GM12875 (cell line): ENCODE results near the gene PDE10A.

Experiments
- H3K4me3 ChIP-seq: one replicate; pipeline ENCODE4 v1.5.1; 2011; ENCODE audit warnings: low read depth, low read length, control low read depth
- CTCF ChIP-seq: IDR thresholded peaks from 2 replicates; pipeline ENCODE4 v1.5.1; 2011; ENCODE audit warnings: low read depth, mild to moderate bottlenecking, control low read depth, inconsistent platforms, low read length, moderate library complexity, borderline replicate concordance; ENCODE audit not compliant: insufficient read depth

PDE10A gene

GRCh38 chr6:165671222-165671768 lies 8.3 kb upstream of the PDE10A start:
- TF ChIP-seq CTCF = no peak
- H3K4me3 ChIP-seq = no peak overlapping the region

- no peak overlapping the region for H3K4me3 ChIP-seq
- no peak for TF ChIP-seq CTCF
Observed at GRCh38 chr6:165668951-165669350, 5.9 kb upstream of the PDE10A start.

GRCh38 chr6:165665384-165665672 lies 2.3 kb upstream of the PDE10A start:
- no peak for TF ChIP-seq CTCF
- no peak overlapping the region for H3K4me3 ChIP-seq

GRCh38 chr6:165664559-165665383 lies 1.7 kb upstream of the PDE10A start:
- TF ChIP-seq CTCF = no peak
- H3K4me3 ChIP-seq = no peak overlapping the region

- TF ChIP-seq CTCF = no peak
- H3K4me3 ChIP-seq = no peak overlapping the region
Observed at GRCh38 chr6:165663736-165664558, 906 bp upstream of the PDE10A start.

GRCh38 chr6:165663377-165663735 lies 315 bp upstream of the PDE10A start:
- no peak overlapping the region for H3K4me3 ChIP-seq
- TF ChIP-seq CTCF = no peak
